Liver (tissue), 3 donors: Measurements from ENCODE around the gene TMSB15C.
"Not testable (repeated sequence)": the region's sequence is repeated elsewhere in the genome, so short reads cannot be mapped to it uniquely, and the experiment has no call there.

Experiments used
- ATF3 ChIP-seq: IDR thresholded peaks from 2 replicates; pipeline ENCODE4 v1.6.1; 2016; ENCODE audit warnings: antibody characterized with exemption
- FOXA1 ChIP-seq: IDR thresholded peaks from 2 replicates; pipeline ENCODE4 v1.6.1; 2016; ENCODE audit warnings: antibody characterized with exemption
- JUND ChIP-seq, 2 donors: IDR thresholded peaks; 2 replicates each; pipeline ENCODE4 v1.6.1; 2016; ENCODE audit warnings: antibody characterized with exemption in 2 of 2
- SP1 ChIP-seq: IDR thresholded peaks from 2 replicates; pipeline ENCODE4 v1.6.1; 2018; ENCODE audit warnings: antibody characterized with exemption, mild to moderate bottlenecking
- TAF1 ChIP-seq: conservative IDR thresholded peaks from 2 replicates; pipeline ENCODE4 v1.6.1; 2016; ENCODE audit warnings: antibody characterized with exemption, mild to moderate bottlenecking
- TF ChIP-seq, protein P1 (sequence below): fragments of 150-350 bp; IDR thresholded peaks from 2 replicates; pipeline ENCODE4 v1.5.1; 2017; ENCODE audit warnings: improper control_type of control experiment, low read depth, low read length; ENCODE audit not compliant: missing input control
- donor health status: healthy.
- donor health status: healthy.

DNA sequence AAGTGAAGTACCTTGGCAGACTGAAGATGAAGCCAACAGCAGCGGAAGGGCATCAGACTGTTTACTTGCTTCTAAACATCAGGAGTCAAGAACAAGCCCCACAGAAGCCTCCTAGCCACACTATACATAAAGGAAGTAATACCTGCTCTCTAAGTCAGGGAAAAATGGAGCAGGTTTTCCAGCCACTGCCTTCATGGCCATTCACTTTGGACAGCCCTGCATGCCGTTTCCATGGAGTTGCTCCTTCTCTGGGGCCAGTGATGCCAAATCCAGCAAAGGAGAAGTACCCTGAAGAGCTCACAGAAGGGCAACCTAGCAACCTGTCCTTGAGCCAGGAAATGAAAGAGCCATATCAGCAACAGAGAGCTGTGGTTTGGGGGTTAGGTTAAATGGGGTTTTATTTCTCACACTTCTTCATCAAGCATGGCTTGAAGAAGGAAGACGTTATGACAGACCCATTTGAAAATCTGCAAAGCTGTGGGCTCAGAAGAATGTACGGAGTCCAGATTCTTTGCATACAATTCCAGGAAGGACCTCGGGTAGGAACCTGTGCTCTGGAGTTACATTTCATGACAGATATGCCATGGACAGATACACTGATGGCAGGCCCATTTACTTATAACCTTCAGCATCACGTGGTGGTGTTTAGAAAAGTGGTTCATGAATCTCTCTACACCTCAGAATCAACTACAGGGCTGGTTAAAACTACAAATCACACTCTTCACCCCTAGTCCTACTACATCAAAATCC lies 34.6 kb upstream of the TMSB15C start:
- TF ChIP-seq ATF3; FOXA1; SP1; JUND (IDR thresholded peaks at IDR 0.05); TAF1: not testable (repeated sequence)
- TF ChIP-seq, protein P1, sequence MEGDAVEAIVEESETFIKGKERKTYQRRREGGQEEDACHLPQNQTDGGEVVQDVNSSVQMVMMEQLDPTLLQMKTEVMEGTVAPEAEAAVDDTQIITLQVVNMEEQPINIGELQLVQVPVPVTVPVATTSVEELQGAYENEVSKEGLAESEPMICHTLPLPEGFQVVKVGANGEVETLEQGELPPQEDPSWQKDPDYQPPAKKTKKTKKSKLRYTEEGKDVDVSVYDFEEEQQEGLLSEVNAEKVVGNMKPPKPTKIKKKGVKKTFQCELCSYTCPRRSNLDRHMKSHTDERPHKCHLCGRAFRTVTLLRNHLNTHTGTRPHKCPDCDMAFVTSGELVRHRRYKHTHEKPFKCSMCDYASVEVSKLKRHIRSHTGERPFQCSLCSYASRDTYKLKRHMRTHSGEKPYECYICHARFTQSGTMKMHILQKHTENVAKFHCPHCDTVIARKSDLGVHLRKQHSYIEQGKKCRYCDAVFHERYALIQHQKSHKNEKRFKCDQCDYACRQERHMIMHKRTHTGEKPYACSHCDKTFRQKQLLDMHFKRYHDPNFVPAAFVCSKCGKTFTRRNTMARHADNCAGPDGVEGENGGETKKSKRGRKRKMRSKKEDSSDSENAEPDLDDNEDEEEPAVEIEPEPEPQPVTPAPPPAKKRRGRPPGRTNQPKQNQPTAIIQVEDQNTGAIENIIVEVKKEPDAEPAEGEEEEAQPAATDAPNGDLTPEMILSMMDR: not testable (repeated sequence)
